Measurements from ENCODE around the gene PARD3. TPM values are rescaled to one million over a fixed set of nuclear protein-coding genes. Genes with fewer than 3 reads are reported as not detected.

The PARD3 gene
- total and polyA plus RNA-seq, 10 of the 15 experiments (the other 5 are each of a cell fraction or from before 2014, with no cell fraction given): 2.6 to 43.1 (median 13.9) TPM

- Histone ChIP-seq H3K27me3 (replicated peaks in 1 of 2; ENCODE audit: control insufficient read depth in 2 of 2, insufficient read depth in 2 of 2, low read length in 1 of 2) (no peaks in the 10 kb centered on the region; a peak in 2 of 4 replicates), H3K36me3 (ENCODE audit: control insufficient read depth in 2 of 2, insufficient read depth in 2 of 2, low read length in 1 of 2) (no peaks in the 10 kb centered on the region), H3K4me1 (ENCODE audit: control insufficient read depth, insufficient read depth, low read length) (no peaks in the 10 kb centered on the region), H3K9ac (ENCODE audit: control insufficient read depth, insufficient read depth, low read length) (no peak overlapping the region), H3K9me3 (replicated peaks; ENCODE audit: control insufficient read depth, insufficient read depth, low read length) (no peaks in the 10 kb centered on the region), H3K4me3 (no peak overlapping the region), H4K20me1 (ENCODE audit: control insufficient read depth, insufficient read depth) (no peaks in the 10 kb centered on the region), H2AFZ (ENCODE audit: control insufficient read depth, low read depth, low read length) (no peak overlapping the region), H3K27ac (ENCODE audit: control insufficient read depth, insufficient read depth) (no peak overlapping the region), H3K79me2 (ENCODE audit: control insufficient read depth, insufficient read depth, low read length) (no peaks in the 10 kb centered on the region), H3K4me2 (ENCODE audit: control insufficient read depth, insufficient read depth) (no peak overlapping the region)
- ChIA-PET POLR2A (interaction anchor here (0.6 to 3.1 kb wide), 14 partner anchors 12 to 396 kb away, joined by 3 to 13 read pairs (median 4); no protein-coding TSS in a partner anchor), CTCF (interaction anchor here (0.7 to 7.6 kb wide), 9 partner anchors 12 to 97 kb away, joined by 3 to 90 read pairs (median 6); no protein-coding TSS in a partner anchor), SMC1A (ENCODE audit: uncharacterized antibody, unreplicated experiment) (interaction anchor here (0.6 to 7.5 kb wide), 14 partner anchors 13 to 273 kb away, joined by 3 to 56 read pairs (median 12); no protein-coding TSS in a partner anchor), RAD21 (ENCODE audit: unreplicated experiment) (interaction anchor here (1.0 to 5.0 kb wide), 18 partner anchors 9 to 79 kb away, joined by 3 to 48 read pairs (median 6); no protein-coding TSS in a partner anchor)
- in situ Hi-C loops (cut with MboI): no loop called here
- intact Hi-C loops (cut with micrococcal nuclease; ENCODE audit: unreplicated experiment): no loop called here
- WGBS (ENCODE audit: insufficient coverage, insufficient replicate concordance, low lambda C conversion rate, missing lambda C conversion rate): 1% methylated on average over 5 of the region's 5 CpGs
- no peak for ATAC-seq
- BruUV-seq (replicated peaks): no TSS peak
- DNase-seq (ENCODE audit: low read depth, low spot score): no peak
- no peak for FAIRE-seq
- TF ChIP-seq SPI1 (IDR thresholded peaks at IDR 0.05; ENCODE audit: borderline replicate concordance, insufficient read depth, low read depth, low read length) (no peak), SIN3A (IDR thresholded peaks at IDR 0.05; ENCODE audit: low read depth, low read length) (no peak), CBX3 (IDR thresholded peaks at IDR 0.05; ENCODE audit: borderline replicate concordance, low read depth) (no peak), SIX5 (IDR thresholded peaks at IDR 0.05; ENCODE audit: low read depth, low read length, severe bottlenecking) (no peak), NR2F1 (conservative IDR thresholded peaks at IDR 0.05) (no peak), NFIC (IDR thresholded peaks at IDR 0.05; ENCODE audit: low read depth, low read length) (no peak), RFX5 (IDR thresholded peaks at IDR 0.05; ENCODE audit: low read depth, low read length) (no peak), CBFB (IDR thresholded peaks at IDR 0.05; ENCODE audit: low read depth) (no peak), BRCA1 (IDR thresholded peaks at IDR 0.05; ENCODE audit: low read depth, low read length) (no peak), KAT2A (conservative IDR thresholded peaks at IDR 0.05; ENCODE audit: control insufficient read depth, low read depth, low read length) (no peak), JUNB (IDR thresholded peaks at IDR 0.05) (no peak)
- TF ChIP-seq, protein P1, sequence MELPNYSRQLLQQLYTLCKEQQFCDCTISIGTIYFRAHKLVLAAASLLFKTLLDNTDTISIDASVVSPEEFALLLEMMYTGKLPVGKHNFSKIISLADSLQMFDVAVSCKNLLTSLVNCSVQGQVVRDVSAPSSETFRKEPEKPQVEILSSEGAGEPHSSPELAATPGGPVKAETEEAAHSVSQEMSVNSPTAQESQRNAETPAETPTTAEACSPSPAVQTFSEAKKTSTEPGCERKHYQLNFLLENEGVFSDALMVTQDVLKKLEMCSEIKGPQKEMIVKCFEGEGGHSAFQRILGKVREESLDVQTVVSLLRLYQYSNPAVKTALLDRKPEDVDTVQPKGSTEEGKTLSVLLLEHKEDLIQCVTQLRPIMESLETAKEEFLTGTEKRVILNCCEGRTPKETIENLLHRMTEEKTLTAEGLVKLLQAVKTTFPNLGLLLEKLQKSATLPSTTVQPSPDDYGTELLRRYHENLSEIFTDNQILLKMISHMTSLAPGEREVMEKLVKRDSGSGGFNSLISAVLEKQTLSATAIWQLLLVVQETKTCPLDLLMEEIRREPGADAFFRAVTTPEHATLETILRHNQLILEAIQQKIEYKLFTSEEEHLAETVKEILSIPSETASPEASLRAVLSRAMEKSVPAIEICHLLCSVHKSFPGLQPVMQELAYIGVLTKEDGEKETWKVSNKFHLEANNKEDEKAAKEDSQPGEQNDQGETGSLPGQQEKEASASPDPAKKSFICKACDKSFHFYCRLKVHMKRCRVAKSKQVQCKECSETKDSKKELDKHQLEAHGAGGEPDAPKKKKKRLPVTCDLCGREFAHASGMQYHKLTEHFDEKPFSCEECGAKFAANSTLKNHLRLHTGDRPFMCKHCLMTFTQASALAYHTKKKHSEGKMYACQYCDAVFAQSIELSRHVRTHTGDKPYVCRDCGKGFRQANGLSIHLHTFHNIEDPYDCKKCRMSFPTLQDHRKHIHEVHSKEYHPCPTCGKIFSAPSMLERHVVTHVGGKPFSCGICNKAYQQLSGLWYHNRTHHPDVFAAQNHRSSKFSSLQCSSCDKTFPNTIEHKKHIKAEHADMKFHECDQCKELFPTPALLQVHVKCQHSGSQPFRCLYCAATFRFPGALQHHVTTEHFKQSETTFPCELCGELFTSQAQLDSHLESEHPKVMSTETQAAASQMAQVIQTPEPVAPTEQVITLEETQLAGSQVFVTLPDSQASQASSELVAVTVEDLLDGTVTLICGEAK (IDR thresholded peaks at IDR 0.05; ENCODE audit: borderline replicate concordance): no peak
- TF ChIP-seq, protein P2, sequence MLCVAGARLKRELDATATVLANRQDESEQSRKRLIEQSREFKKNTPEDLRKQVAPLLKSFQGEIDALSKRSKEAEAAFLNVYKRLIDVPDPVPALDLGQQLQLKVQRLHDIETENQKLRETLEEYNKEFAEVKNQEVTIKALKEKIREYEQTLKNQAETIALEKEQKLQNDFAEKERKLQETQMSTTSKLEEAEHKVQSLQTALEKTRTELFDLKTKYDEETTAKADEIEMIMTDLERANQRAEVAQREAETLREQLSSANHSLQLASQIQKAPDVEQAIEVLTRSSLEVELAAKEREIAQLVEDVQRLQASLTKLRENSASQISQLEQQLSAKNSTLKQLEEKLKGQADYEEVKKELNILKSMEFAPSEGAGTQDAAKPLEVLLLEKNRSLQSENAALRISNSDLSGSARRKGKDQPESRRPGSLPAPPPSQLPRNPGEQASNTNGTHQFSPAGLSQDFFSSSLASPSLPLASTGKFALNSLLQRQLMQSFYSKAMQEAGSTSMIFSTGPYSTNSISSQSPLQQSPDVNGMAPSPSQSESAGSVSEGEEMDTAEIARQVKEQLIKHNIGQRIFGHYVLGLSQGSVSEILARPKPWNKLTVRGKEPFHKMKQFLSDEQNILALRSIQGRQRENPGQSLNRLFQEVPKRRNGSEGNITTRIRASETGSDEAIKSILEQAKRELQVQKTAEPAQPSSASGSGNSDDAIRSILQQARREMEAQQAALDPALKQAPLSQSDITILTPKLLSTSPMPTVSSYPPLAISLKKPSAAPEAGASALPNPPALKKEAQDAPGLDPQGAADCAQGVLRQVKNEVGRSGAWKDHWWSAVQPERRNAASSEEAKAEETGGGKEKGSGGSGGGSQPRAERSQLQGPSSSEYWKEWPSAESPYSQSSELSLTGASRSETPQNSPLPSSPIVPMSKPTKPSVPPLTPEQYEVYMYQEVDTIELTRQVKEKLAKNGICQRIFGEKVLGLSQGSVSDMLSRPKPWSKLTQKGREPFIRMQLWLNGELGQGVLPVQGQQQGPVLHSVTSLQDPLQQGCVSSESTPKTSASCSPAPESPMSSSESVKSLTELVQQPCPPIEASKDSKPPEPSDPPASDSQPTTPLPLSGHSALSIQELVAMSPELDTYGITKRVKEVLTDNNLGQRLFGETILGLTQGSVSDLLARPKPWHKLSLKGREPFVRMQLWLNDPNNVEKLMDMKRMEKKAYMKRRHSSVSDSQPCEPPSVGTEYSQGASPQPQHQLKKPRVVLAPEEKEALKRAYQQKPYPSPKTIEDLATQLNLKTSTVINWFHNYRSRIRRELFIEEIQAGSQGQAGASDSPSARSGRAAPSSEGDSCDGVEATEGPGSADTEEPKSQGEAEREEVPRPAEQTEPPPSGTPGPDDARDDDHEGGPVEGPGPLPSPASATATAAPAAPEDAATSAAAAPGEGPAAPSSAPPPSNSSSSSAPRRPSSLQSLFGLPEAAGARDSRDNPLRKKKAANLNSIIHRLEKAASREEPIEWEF (IDR thresholded peaks at IDR 0.05; ENCODE audit: insufficient replicate concordance, low read depth, low read length): no peak
These were observed 61.9 kb downstream of the PARD3 start for GRCh38 chr10:34753014-34753757.

All from GM12878 (cell line).